IPS-NIHi11 (cell line): ENCODE results near the gene ACTR5.
A peak's percentile ranks its signal among the peaks of the same experiment; 100 is the strongest.
"Not testable (repeated sequence)": the region's sequence is repeated elsewhere in the genome, so short reads cannot be mapped to it uniquely, and the experiment has no call there.

Experiments used
- DNase-seq: peaks from one replicate; pipeline ENCODE4 v3.0.0; 2012; ENCODE audit warnings: mixed read lengths, low spot score

ACTR5 gene

GRCh38 chr20:38766071-38766470, 17.8 kb downstream of the ACTR5 start:
- no peak for DNase-seq

DNA sequence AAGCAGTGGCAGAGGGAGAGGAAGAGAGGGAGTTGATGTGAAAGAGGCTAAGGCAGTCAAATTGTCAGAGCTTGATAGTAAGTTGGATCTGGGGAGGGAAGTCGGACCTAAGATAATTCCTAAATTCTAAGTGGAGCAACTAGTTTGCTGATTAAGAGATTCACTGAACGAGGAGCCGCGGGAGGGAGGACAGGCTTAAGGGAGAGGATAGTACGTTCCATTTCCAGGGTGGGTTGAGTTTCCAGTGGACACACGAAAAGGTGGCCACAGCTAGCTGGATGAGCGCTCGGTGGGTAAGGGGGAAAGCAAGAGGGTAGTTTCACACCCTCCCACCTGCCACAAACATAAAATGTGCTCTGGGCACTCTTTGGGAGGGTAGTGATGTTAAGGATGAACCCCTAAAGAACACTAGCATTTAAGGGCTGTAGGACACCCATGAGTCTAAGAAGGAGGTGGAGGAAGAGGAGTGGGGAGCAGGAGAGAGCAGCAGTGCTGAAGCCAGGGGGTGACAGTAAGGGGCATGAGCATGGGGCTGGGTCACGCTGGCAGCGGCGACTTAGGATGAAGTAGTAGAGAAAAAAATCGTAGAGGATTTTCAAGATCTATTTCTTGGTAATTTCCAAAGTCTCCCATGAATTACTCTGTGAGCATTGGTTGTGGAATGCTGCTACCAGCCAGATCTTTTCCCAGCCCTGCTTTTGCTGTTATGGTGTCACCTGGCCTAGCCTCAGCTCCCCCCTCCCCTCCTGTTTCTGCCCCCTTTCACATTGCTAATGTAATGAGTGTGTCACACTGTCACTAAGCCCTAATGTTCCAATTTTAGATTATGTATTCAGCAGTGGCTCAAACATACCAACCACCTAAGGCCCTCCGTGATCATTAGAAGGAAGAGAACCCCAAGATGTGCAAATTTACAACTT, 21.4 kb downstream of the ACTR5 start:
- no peak for DNase-seq

DNA sequence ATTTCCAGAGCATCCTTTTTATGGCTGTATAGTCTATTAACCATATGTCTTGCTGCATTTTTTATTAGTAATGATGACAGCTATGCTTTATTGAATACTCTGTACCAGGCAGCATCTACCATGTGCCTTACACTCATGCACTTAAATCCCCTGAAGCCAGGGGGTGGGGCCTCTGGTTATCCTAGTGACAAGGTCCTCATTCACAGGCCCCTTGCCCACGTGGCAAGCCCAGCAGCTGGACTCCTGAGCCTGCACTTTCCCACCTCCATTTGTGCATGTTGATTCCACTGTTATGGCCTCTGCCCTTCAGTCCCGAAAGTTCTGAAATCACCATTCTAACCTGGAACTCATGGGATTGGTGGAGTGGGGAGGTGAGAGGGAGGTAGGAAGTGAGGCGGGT, 22.3 kb downstream of the ACTR5 start:
- no peak for DNase-seq

GRCh38 chr20:38770970-38771369, 22.7 kb downstream of the ACTR5 start:
- DNase-seq, result no peak

- no peak for DNase-seq
These were observed 23.4 kb downstream of the ACTR5 start for GRCh38 chr20:38771621-38772020.

DNA sequence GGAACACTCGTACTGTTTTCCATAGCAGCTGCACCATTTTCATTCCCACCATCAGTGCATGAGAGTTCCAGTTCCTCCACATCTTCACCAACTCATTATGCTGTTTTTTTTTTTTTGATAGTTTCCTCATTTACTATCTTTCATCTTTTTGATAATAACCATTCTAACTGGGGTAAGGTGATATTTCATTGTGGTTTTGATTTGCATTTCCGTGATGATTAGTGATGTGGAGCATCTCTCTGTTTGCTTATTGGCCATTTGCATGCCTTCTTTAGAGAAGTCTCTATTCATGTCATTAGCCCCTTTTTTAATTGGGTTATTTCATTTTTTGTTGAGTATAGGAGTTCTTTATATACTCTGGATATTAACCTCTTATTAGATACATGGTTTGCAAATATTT, 25.9 kb downstream of the ACTR5 start:
- DNase-seq, result no peak

GRCh38 chr20:38776363-38776762, 28.1 kb downstream of the ACTR5 start:
- no peak for DNase-seq

DNA sequence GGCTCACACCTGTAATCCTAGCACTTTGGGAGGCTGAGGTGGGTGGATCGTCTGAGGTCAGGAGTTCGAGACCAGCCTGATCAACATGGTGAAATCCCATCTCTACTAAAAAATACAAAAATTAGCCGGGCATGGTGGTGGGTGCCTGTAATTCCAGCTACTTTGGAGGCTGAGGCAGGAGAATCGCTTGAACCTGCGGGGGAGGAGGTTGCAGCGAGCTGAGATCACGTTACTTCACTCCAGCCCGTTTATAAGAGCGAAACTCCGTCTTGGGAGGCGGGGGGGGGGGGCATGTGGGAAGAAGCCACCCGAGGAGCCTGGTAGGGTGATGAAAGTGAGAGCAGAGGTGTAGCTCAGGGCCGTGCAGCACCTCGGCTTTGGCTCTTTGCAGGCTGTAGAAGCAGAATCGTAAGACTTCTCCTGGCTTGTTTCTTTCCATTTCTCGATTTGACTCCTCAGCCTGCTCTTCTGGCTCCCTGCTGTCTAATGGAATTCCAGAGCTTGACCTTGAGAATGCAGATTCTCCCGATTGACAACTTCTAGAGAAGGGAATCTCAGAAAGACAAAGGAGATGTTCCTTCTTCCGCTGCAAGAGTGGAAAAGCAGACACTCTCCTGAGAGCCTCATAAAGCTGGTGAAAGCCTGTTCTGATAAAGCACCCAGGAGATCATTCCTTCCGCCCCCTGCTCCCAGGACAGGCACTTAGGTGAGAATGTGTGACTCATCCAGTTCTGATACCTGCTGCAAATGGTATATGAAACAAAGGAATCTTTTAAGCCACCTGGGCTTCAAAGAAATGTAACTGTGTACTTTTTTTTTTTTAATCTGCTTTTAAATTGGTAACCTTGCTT, 31.2 kb downstream of the ACTR5 start:
- peak; percentile 54 for DNase-seq

DNA sequence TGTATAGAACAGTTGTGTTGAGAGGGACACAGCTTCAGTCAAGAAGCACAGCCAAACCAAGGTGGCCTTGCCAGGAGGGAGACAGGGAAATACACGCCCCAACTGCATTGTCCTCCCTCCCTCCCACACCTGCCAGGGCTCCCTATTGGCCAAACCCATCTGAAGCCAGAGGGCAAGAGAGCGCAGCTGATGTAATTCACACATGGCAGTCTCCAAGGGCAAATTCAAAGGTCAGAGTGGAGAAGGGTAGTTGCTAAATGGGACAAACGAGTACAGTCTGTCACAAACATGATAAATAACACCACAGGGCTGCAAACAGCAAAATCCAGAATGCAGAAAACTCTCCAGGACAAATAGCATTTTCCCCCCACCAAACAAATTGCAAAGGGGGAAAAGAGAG, 34.0 kb downstream of the ACTR5 start:
- no peak for DNase-seq

GRCh38 chr20:38787870-38788269, 39.6 kb downstream of the ACTR5 start:
- DNase-seq, result no peak

DNA sequence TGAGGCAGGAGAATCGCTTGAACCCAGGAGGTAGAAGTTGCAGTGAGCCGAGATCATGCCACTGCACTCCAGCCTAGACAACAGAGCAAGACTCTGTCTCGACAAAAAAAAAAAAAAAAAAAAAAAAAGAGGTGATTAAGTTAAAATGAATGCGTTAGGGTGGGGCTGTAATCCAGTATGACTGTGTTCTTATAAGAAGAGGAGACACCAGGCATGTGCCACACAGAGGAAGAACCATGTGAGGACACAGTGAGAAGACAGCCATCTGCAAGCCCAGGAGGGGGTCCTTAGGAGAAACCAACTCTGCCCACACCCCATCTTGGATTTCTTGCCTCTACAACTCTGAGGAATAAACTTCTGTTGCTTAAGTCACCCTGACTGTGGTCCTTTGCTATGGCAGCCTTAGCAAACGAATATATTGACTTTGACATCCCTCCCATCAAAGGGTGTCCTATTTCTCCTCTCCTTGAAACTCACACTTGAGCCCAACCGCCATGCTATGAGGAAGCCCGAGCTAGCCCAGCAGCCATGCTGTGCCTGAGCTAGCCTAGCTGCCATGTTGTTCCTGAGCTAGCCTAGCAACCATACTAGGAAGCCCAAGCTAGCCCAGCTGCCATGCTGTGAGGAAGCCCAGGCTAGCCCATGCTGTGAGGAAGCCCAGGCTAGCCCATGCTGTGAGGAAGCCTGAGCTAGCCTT, 41.4 kb downstream of the ACTR5 start:
- DNase-seq, result no peak

DNA sequence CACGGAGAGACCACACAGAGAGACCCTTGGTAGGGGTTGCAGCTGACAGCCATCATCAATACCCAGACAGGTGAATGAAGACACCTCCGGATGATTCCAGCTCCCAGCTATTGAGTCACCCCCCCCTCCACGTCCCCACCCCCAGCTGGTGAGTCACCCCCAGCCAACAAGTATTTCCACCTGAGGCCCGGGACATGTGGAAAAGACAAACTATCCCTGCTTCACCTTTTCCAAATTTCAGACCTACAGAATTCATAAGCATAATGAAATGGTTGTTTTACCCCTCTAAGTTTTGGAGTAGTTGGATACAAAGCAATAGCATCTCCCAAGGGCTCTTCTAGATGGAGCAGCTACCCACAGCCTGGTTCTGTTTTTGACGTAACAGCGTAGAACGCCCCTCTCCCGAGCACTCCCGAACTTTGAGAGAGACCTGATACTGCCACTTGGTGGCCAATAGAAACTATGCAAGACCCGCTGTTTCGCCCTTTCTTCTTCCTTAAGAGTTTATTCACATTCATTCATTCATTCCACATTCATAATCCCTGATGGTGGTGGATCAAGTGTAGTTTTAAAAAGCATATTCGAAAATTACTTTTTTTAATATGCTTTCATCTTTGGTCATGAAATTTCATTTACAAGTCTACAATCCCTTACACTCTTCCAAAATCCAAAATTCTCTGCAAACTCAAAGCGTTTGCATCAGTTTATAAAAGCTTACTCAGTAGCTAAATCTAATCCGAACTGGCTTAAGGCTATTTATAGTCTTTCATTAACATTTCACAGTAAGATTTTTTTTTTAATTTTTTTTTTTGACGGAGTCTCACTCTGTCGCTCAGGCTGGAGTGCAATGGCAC, 42.2 kb downstream of the ACTR5 start:
- DNase-seq, result peak; percentile 77

DNA sequence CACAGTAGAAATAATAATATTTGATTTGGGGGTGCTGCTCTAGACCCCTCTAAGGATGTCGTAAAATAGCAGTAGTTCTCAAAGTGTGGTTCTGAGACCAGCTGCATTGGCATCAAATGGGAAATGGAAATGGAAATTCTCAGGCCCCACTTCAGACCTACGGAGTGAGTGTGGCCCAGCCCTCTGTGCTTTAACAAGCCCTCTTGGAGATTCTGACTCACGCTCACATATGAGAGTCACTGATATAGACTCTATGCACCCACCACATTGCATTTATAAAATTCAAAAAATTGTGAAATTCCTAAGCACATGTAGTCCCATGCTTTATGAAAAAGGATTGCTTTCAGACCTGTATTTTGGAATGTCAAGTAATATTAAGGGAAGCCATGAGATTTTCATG, 43.0 kb downstream of the ACTR5 start:
- DNase-seq, result no peak

DNA sequence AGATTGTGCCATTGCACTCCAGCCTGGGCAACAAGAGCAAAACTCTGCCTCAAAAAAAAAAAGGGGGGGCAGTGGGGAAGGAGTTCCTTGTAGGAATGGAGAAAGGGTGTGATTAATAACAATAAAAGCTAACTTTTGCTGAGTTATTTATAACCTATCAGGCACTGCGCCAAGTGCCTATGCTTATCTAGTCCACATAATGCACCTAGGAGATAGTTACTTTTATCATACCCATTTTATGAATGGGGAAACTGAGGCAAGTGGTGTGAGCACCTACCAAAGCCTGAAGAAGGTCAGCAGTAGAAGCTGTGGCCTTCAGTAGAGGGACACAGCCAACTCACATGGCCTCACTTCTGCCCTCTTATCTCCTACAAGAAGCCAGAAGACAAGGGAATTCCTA, 43.7 kb downstream of the ACTR5 start:
- DNase-seq, result no peak

GRCh38 chr20:38794057-38794456, 45.8 kb downstream of the ACTR5 start:
- DNase-seq, result not testable (repeated sequence)

DNA sequence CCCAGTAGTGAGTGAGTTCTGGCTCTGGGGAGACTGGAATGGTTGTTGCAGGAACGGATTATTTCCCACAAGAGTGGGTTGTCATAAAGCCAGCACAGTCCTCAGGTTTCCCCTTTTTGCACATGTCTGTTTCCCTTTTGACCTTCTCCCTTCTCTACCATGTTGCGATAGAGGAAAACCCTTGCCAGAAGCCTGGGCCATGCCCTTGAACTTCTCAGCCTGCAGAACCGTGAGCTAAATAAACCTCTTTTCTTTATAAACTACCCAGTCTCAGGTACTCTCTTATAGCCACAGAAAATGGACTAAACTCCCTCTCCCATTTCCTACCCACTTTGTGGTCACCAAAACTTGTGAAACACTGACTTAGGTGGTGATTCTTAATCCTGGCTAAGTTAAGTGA, 50.0 kb downstream of the ACTR5 start:
- no peak for DNase-seq

DNA sequence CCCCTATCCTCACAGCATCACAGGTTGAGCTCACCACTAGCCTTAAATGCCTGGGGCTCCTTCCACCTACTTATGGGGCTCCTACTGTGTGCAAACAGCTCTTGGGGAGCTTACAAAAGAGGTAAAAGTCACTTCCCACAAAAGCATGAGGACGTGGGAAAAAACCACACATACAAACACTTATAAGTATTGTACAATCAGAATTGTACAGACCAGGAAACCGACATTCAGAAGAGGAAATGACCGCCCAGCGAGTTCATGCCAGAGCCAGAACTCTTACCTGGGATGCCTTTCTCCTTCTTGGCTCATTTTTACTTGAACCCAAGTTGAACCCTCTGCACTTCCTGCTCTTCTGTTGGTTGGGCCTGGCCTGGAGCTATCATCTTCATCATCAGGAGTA, 50.9 kb downstream of the ACTR5 start:
- no peak for DNase-seq

DNA sequence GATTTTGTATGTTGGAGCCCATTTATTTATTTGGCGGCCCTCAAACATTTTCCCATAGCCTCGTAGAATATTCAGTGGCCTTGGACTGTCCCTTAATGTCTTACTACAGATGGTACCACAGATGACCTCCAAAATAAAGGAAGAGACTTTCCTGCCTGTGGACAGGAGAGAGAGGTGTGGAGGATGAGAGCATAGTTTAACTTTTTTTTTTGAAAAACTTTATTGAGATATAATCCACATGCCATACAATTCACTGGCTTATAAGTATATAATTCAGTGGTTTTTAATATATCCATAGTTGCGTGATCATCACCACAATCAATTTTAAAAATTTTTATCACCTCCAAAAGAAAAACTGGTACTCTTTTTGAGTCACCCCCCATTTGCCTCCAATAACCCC, 52.6 kb downstream of the ACTR5 start:
- no peak for DNase-seq

GRCh38 chr20:38804221-38804620, 56.0 kb downstream of the ACTR5 start:
- DNase-seq, result no peak

DNA sequence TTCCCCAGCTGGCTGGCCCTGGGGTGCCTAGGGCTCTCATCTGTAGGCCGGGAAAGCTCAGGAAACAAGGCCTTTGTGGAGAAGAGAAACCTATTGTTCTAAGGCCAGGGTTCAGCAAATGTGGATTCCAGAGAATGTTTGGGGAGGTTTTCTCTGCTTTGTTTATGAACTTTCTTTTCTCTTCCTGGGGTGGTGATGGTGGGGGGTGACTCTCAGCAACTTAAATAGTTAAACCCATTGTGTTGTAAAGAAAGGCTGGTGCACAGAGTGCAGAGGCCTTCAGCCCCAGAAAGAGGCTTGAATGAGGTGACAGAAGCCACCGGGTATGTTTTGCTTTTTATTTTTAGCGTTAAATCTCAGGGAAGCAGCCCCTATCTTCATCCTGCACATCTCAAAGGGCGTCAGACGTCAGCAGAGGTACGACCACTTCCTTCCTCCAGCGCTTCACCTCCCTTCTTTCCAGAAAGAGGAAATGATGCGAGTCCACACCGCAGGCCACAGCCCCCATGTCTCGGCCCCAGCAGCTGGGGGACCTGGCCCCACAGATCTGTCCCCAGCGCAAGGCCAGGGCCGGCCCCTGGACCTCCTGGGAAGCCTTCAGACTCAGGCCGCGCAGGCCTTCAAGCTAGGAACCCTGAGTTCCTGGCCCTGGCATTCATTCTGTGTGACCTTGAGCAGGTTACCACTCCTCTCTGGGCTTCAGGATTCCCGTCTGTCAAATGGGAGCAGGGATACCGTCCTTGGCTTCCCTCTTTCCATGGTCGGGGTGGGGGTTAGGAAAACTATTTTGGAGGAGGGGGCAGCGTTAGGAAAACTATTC, 56.6 kb downstream of the ACTR5 start:
- DNase-seq, result peak; percentile 52

GRCh38 chr20:38805502-38805957, 57.3 kb downstream of the ACTR5 start, which contains the start of gene PPP1R16B:
PPP1R16B (plus strand) TSS chr20:38805697; CDS start chr20:38835926, 30,229 bp downstream.
- DNase-seq, result peak; percentile 82
